Measurements from ENCODE around the gene TMOD3. TPM values are rescaled to one million over a fixed set of nuclear protein-coding genes. Genes with fewer than 3 reads are reported as not detected.

The TMOD3 gene
- total and polyA plus RNA-seq, 2 of the 4 experiments (the other 2 are of a cell fraction): 10.7 to 22.0 TPM

GRCh38 chr15:51876169-51876568 lies 46.7 kb downstream of the TMOD3 start:
- dilution Hi-C loops (cut with HindIII; ENCODE audit: low sequenced_read_pairs, unreplicated experiment) (no loop called here), in situ Hi-C loops (cut with MboI; ENCODE audit: low sequenced_read_pairs) (no loop called here), intact Hi-C loops (cut with micrococcal nuclease) (loop anchor here (10.0 kb wide), 1 partner anchor 1521 kb away; the partner anchor contains the start of gene GABPB1)
- DNase-seq (no peak), ATAC-seq (ENCODE audit: low read depth) (no peak)
- Histone ChIP-seq H3K9ac (ENCODE audit: low read depth, low read length) (no peak overlapping the region), H3K14ac (replicated peaks; ENCODE audit: low read depth, low read length) (no peak overlapping the region), H3K23ac (ENCODE audit: low read depth, low read length) (no peak overlapping the region), H3K9me1 (ENCODE audit: insufficient read depth, low read length) (peaks cover 7% of the 10 kb centered on the region; the same call in 1 of the 2 replicates), H4K91ac (ENCODE audit: insufficient read depth, low read depth, low read length) (no peak overlapping the region; the same call in 1 of the 2 replicates), H3K4me3 (ENCODE audit: insufficient read depth, low read depth, low read length) (no peak overlapping the region), H3K18ac (ENCODE audit: low read depth, low read length) (peak overlapping the region; percentile 27; the same call in 1 of the 2 replicates), H3K4me2 (ENCODE audit: low read depth, low read length) (no peak overlapping the region), H2AK9ac (replicated peaks; ENCODE audit: low read depth, low read length, poor library complexity) (no peak overlapping the region), H4K5ac (ENCODE audit: low read depth, low read length) (peak overlapping the region; percentile 2; the same call in 1 of the 2 replicates), H3K56ac (ENCODE audit: extremely low read depth, insufficient read depth, low read length) (no peak overlapping the region), H2BK5ac (ENCODE audit: low read depth, low read length, poor library complexity, severe bottlenecking) (peak overlapping the region; percentile 79), H3K79me1 (ENCODE audit: low read depth in 1 of 2, low read length in 2 of 2) (peaks cover 26 to 49% of the 10 kb centered on the region in 2 experiments), H2BK20ac (ENCODE audit: low read depth, low read length) (peak overlapping the region; percentile 6; the same call in 1 of the 2 replicates), H3K27ac (ENCODE audit: insufficient read depth, low read length) (no peak overlapping the region), H3K9me3 (ENCODE audit: control insufficient read depth, insufficient read depth, low read length) (no peaks in the 10 kb centered on the region), H4K8ac (ENCODE audit: low read depth in 2 of 2, low read length in 2 of 2) (peak overlapping the region in 1 of 2 experiments; percentile 36; a peak in 1 of 4 replicates), H2AFZ (replicated peaks; ENCODE audit: low read length, poor library complexity) (no peak overlapping the region), H3K27me3 (ENCODE audit: control insufficient read depth, insufficient read depth, low read length) (no peaks in the 10 kb centered on the region), H2AK5ac (ENCODE audit: low read depth, low read length) (0 out of 2 replicates have a peak overlapping the region, but pooled peaks have one; percentile 20), H4K20me1 (ENCODE audit: insufficient read depth, low read length) (no peaks in the 10 kb centered on the region; the same call in 1 of the 2 replicates), H3K36me3 (ENCODE audit: control insufficient read depth, insufficient read depth, low read length) (peaks cover 9% of the 10 kb centered on the region), H3K4ac (ENCODE audit: low read depth, low read length) (peak overlapping the region; percentile 57), H2BK120ac (ENCODE audit: low read depth, low read length) (peak overlapping the region; percentile 73), H3K4me1 (ENCODE audit: control insufficient read depth, insufficient read depth, low read length) (peaks cover 11% of the 10 kb centered on the region; the same call in 1 of the 2 replicates), H2BK15ac (ENCODE audit: low read depth, low read length) (peak overlapping the region; percentile 12; the same call in 1 of the 3 replicates)
- TF ChIP-seq MAZ (IDR thresholded peaks at IDR 0.05; ENCODE audit: borderline replicate concordance, low read depth, low read length) (no peak), CTCF (conservative IDR thresholded peaks at IDR 0.05; ENCODE audit: low read depth, low read length) (no peak), RCOR1 (IDR thresholded peaks at IDR 0.05; ENCODE audit: insufficient replicate concordance, low read length) (no peak), FOS (IDR thresholded peaks at IDR 0.05; ENCODE audit: low read depth, low read length) (no peak), MXI1 (IDR thresholded peaks at IDR 0.05; ENCODE audit: borderline replicate concordance, low read depth, low read length) (no peak), SMC3 (IDR thresholded peaks at IDR 0.05; ENCODE audit: low read depth, low read length) (no peak), CEBPB (IDR thresholded peaks at IDR 0.05; ENCODE audit: low read depth, low read length) (no peak), RFX5 (IDR thresholded peaks at IDR 0.05; ENCODE audit: low read depth, low read length) (no peak), BHLHE40 (IDR thresholded peaks at IDR 0.05; ENCODE audit: low read depth, low read length) (no peak), POLR2A (IDR thresholded peaks at IDR 0.05; ENCODE audit: low read depth, low read length) (no peak), RAD21 (IDR thresholded peaks at IDR 0.05; ENCODE audit: low read length) (no peak), MAFK (IDR thresholded peaks at IDR 0.05; ENCODE audit: low read depth, low read length) (no peak), USF2 (IDR thresholded peaks at IDR 0.05; ENCODE audit: low read depth, low read length) (no peak), ELK1 (IDR thresholded peaks at IDR 0.05; ENCODE audit: borderline replicate concordance, low read depth, low read length) (no peak), NFE2L2 (IDR thresholded peaks at IDR 0.05; ENCODE audit: low read depth, low read length) (no peak), CHD1 (IDR thresholded peaks at IDR 0.05; ENCODE audit: low read depth, low read length) (no peak)
- no TSS peak for BruUV-seq (replicated peaks)
- no CpG with 5 or more reads among the region's 5 CpGs for WGBS, 2 experiments (ENCODE audit: extremely low coverage in 2 of 2, insufficient read length in 1 of 2)
- POLR2A ChIA-PET (ENCODE audit: unreplicated experiment): no interaction called here
- CTCF ChIA-PET: interaction anchor here (0.7 kb wide), 1 partner anchor 24 kb away, joined by 5 read pairs; no protein-coding TSS in a partner anchor

Data from IMR-90 (cell line).